ENCODE results near the gene UNKL. TPM values are rescaled to one million over a fixed set of nuclear protein-coding genes. Genes with fewer than 3 reads are reported as not detected.

Gene UNKL
- total and polyA plus RNA-seq, 2 donors (not counting 1 experiment from before 2014, with no cell fraction given): 53.9 to 178 TPM

- peaks cover 0 to 13% (median 0%) of the 10 kb centered on the region in 3 donors for H3K9me3 ChIP-seq (ENCODE audit: control extremely low read depth in 1 of 3, control insufficient read depth in 2 of 3, insufficient read depth in 1 of 3, low read length in 2 of 3)
- Mint-ChIP-seq H3K27ac (no peak overlapping the region), H3K27me3 (peaks cover 3% of the 10 kb centered on the region), H3K4me3 (no peak overlapping the region), H3K4me1 (peaks cover 22% of the 10 kb centered on the region), H3K9me3 (ENCODE audit: insufficient read depth) (no peaks in the 10 kb centered on the region)
- H3K4me1 ChIP-seq (ENCODE audit: control insufficient read depth in 2 of 2, insufficient read depth in 2 of 2, low read length in 2 of 2): peaks cover 41 to 51% of the 10 kb centered on the region in 2 donors
- H3K9ac ChIP-seq (ENCODE audit: low read length): no peak overlapping the region
- peaks cover 26% of the 10 kb centered on the region for H4K20me1 ChIP-seq (ENCODE audit: control insufficient read depth, insufficient read depth, low read length, poor library complexity, severe bottlenecking)
- TF ChIP-seq EZH2 (IDR thresholded peaks at IDR 0.05; ENCODE audit: borderline replicate concordance, insufficient read depth, low read depth, low read length, poor library complexity, severe bottlenecking): no peak
- no peak for TF ChIP-seq CTCF (IDR thresholded peaks at IDR 0.05)
- WGBS (ENCODE audit: insufficient coverage): 57% methylated on average over 5 of the region's 9 CpGs
- no peak for ATAC-seq (ENCODE audit: low read depth)
- H3K79me2 ChIP-seq (ENCODE audit: control insufficient read depth, insufficient read depth, low read length): no peaks in the 10 kb centered on the region
- H3K36me3 ChIP-seq (replicated peaks in 1 of 2; ENCODE audit: control extremely low read depth in 1 of 2, control insufficient read depth in 1 of 2, extremely low read depth in 1 of 2, insufficient read depth in 2 of 2, low read length in 1 of 2): no peaks in the 10 kb centered on the region
- peaks cover 0 to 30% (median 15%) of the 10 kb centered on the region in 4 experiments for H3K27me3 ChIP-seq (replicated peaks in 1 of 4; ENCODE audit: control extremely low read depth in 1 of 4, control insufficient read depth in 3 of 4, insufficient read depth in 4 of 4, low read length in 3 of 4)
- H3K4me3 ChIP-seq (ENCODE audit: control extremely low read depth in 1 of 5, extremely low read depth in 1 of 5, insufficient read depth in 1 of 5, low read depth in 2 of 5, low read length in 4 of 5): no peak overlapping the region
- no peak for DNase-seq
- no peak overlapping the region for H3K4me2 ChIP-seq (replicated peaks; ENCODE audit: low read depth, low read length, poor library complexity, severe bottlenecking)
- intact Hi-C loops (cut with micrococcal nuclease): no loop called here
- no peak overlapping the region for H3K27ac ChIP-seq (ENCODE audit: low read length in 2 of 2)
- POLR2A ChIA-PET: no interaction called here
- CTCF ChIA-PET: interaction anchor here (0.9 to 1.4 kb wide), 3 partner anchors 11 to 21 kb away, joined by 3 to 4 read pairs (median 3); no protein-coding TSS in a partner anchor
- no peak overlapping the region for H2AFZ ChIP-seq (ENCODE audit: insufficient read depth, low read depth, low read length, poor library complexity, severe bottlenecking)
Measured at GRCh38 chr16:1337486-1337885, 77.0 kb downstream of the UNKL start.

- Mint-ChIP-seq H3K9me3 (ENCODE audit: insufficient read depth) (no peaks in the 10 kb centered on the region), H3K27me3 (peaks cover 6% of the 10 kb centered on the region), H3K4me3 (peak overlapping the region; percentile 18), H3K27ac (no peak overlapping the region), H3K4me1 (peaks cover 21% of the 10 kb centered on the region)
- POLR2A ChIA-PET: no interaction called here
- no peak overlapping the region for H3K4me2 ChIP-seq (replicated peaks; ENCODE audit: low read depth, low read length, poor library complexity, severe bottlenecking)
- peaks cover 2% of the 10 kb centered on the region for H3K79me2 ChIP-seq (ENCODE audit: control insufficient read depth, insufficient read depth, low read length)
- H3K27ac ChIP-seq (ENCODE audit: low read length in 2 of 2): no peak overlapping the region
- H3K36me3 ChIP-seq (replicated peaks in 1 of 2; ENCODE audit: control extremely low read depth in 1 of 2, control insufficient read depth in 1 of 2, extremely low read depth in 1 of 2, insufficient read depth in 2 of 2, low read length in 1 of 2): no peaks in the 10 kb centered on the region
- no peak overlapping the region for H3K4me3 ChIP-seq (ENCODE audit: control extremely low read depth in 1 of 5, extremely low read depth in 1 of 5, insufficient read depth in 1 of 5, low read depth in 2 of 5, low read length in 4 of 5)
- H3K27me3 ChIP-seq (replicated peaks in 1 of 4; ENCODE audit: control extremely low read depth in 1 of 4, control insufficient read depth in 3 of 4, insufficient read depth in 4 of 4, low read length in 3 of 4): peaks cover 0 to 37% (median 18%) of the 10 kb centered on the region in 4 experiments
- no peak overlapping the region for H2AFZ ChIP-seq (ENCODE audit: insufficient read depth, low read depth, low read length, poor library complexity, severe bottlenecking)
- ATAC-seq (ENCODE audit: low read depth) (no peak), DNase-seq (no peak)
- CTCF ChIA-PET: interaction anchor here (1.2 to 1.5 kb wide), 2 partner anchors 54 to 71 kb away, joined by 3 read pairs; no protein-coding TSS in a partner anchor
- peaks cover 41 to 51% of the 10 kb centered on the region in 2 donors for H3K4me1 ChIP-seq (ENCODE audit: control insufficient read depth in 2 of 2, insufficient read depth in 2 of 2, low read length in 2 of 2)
- intact Hi-C loops (cut with micrococcal nuclease): no loop called here
- 72% methylated on average over 15 of the region's 15 CpGs for WGBS (ENCODE audit: insufficient coverage)
- TF ChIP-seq CTCF (IDR thresholded peaks at IDR 0.05): no peak
- no peak for TF ChIP-seq EZH2 (IDR thresholded peaks at IDR 0.05; ENCODE audit: borderline replicate concordance, insufficient read depth, low read depth, low read length, poor library complexity, severe bottlenecking)
- peaks cover 0 to 13% (median 0%) of the 10 kb centered on the region in 3 donors for H3K9me3 ChIP-seq (ENCODE audit: control extremely low read depth in 1 of 3, control insufficient read depth in 2 of 3, insufficient read depth in 1 of 3, low read length in 2 of 3)
- peaks cover 20% of the 10 kb centered on the region for H4K20me1 ChIP-seq (ENCODE audit: control insufficient read depth, insufficient read depth, low read length, poor library complexity, severe bottlenecking)
- no peak overlapping the region for H3K9ac ChIP-seq (ENCODE audit: low read length)
Measured at GRCh38 chr16:1336619-1337018, 77.9 kb downstream of the UNKL start.

Measured in B cell (primary cell).